NCI-H2227 (cell line): ENCODE results near the gene LNPK.
"Not testable (repeated sequence)": the region's sequence is repeated elsewhere in the genome, so short reads cannot be mapped to it uniquely, and the experiment has no call there.

ENCODE experiments used
- DNase-seq: peaks from one replicate; lab custom pipeline; 2025; ENCODE audit not compliant: unreplicated experiment; lab: John Stamatoyannopoulos, UW

LNPK gene

GRCh38 chr2:175913849-175914743 lies 88.0 kb downstream of the LNPK start:
- DNase-seq: not testable (repeated sequence)

DNA sequence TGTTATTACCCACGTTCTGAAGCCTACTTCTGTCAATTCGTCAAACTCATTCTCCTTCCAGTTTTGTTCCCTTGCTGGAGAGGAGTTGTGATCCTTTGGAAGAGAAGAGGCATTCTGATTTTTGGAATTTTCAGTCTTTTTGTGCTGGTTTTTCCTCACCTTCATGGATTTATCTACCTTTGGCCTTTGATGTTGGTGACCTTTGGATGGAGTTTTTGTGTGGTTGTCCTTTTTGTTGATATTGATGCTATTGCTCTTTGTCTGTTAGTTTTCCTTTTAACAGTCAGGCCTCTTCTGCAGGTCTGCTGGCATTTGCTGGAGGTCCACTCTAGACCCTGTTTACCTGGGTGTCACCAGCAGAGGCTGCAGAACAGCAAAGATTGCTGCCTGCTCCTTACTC lies 88.8 kb downstream of the LNPK start:
- DNase-seq: not testable (repeated sequence)

DNA sequence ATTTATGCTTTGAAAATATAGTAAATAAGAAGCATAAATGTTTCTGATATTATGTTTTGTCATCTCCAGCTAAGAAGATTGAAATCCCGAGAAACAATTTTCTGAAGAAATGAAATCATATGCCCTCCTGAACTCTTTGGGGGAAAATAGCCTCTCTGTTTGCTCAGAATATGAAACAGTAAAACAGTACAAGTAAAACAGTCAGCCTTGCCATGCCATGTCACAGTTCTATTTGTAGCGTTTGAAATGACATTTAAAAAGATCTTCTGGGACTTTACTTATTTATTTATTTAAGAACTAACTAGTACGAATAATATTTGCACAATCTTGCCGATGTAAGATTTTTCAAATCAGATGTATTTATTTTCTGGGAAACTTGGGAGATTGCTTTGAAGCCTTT lies 98.0 kb downstream of the LNPK start:
- no peak for DNase-seq

GRCh38 chr2:175903384-175903936 lies 98.6 kb downstream of the LNPK start:
- DNase-seq: no peak

- DNase-seq: not testable (repeated sequence)
Observed at GRCh38 chr2:175895957-175896356, 106.1 kb downstream of the LNPK start.

DNA sequence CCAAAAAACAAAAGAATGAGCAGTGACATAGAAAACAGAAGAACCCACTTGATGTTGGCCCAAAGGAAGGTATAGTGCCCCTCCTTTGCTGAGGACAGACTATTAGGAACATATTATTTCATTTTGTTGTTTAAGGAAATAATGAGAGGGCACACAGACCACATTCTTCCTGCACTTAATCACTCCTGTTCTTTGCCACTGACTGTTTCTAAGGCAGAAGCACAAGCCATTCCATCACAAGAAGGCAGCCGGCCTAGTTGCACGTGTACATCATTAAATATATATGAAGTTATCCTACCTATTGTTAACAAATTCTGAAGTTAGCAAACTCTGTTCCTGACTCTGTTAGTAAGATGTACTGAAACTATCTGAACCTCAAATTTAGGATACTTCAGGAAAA lies 110.0 kb downstream of the LNPK start:
- DNase-seq: no peak

DNA sequence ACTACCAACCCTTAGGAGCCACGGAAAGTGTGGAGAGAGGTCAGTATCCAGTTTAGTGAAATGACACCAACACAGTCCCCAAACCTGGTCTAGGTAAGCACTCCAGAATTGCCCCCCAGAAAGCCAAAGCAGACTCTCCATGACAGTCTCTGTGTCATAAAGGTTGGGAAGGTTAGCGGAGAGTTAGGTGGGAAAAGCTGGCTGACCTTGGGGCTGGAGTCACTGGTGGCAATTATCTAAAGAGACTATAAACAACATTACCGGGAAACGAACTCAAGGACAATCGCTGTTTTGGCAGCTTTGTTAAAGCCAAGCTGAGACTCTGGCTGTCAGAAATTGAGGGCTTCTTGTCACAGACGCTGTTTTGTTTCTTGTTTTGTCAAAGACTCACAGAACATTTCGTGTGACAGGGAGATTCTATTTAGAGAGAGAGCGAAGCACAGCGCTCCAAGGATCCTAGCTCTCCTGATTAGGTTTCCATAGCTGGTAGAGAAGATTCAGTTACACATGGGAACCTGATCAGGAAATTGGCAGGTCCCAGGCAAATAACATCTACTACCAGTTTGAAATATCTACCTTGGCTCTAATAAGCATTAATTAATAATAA lies 111.3 kb downstream of the LNPK start:
- peak; percentile 41 for DNase-seq

GRCh38 chr2:175889701-175890302 lies 112.3 kb downstream of the LNPK start:
- peak; percentile 90 for DNase-seq

GRCh38 chr2:175887776-175888175 lies 114.3 kb downstream of the LNPK start:
- no peak for DNase-seq

DNA sequence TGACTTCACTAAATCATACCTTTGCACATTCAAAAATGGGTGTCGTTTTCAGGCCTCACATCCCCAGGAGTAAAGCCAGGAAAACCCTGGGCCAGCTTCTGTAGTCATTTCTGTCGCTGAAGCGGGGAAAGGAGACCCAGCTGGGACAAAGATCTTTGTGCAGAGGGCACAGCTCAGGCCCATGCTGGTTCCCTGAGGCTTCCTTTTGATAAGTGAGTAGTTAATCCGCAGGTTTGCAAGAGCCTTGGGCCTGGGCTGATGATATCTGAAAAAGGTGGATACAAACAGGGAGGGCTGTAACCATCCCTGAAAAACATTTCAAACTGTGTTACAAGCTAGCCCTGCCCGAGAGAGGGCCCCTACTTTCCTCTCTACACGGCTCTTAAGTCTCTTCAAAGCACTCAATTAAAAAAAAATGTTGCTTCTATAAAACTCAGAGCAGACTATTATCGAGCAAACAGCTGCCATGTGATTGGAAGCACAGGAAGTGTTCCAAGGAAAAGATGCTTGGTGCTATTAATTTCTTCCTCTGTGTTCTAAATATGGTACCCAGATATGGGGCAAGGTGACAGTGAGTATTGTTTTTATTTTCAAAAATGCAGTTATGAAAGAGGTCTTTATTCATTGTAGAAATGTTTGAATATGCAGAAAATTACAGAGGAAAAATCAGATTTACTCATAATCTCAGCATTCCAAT lies 117.2 kb downstream of the LNPK start:
- DNase-seq: no peak

DNA sequence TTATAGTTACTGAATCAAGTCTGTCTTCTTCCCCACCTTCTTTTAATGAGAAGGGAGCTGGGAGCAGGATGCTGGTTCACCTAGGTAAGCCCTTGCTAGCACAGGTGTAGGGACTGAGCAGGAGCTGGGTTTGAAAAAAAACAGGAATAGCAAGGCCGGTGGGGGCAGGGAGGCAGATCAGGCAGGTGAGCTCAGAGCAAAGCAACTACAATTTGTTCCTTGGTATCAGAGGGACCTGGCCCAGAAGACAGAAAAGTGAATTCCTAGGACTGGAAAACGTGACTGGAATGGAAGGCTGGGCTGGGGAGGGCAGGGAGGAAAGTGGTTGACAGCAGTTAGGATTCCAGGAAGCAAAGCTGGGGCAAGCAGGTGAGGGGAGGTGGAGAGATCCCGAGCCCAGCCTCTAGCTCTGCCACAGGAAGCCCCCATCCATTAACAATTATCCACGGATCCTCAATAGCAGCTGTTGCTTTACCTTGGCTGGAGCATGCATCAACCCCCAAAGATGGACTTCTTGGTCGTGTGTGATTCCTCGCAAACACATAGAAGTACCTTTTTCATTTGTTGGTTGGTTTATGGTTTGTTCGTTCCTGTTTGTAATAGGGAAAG lies 118.4 kb downstream of the LNPK start:
- no peak for DNase-seq

DNA sequence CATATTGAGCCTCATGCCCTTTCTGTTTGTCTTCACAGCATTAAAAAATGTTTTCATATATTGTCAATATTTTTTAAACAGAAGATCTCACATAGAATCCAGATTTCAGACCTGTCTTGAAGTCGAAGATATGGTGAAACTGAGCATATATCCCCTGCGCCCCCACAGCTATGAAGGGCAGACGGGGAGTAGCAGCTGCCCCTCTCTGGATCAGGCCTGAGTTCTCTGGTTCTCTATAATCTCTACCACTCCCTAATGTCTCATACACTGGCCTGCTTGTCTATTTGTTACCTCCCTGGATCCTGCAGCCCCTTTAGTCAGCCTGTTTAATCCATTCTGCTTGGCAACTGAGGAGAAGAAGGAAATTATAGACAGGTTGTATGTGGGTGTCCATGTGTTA lies 122.4 kb downstream of the LNPK start:
- DNase-seq: no peak

DNA sequence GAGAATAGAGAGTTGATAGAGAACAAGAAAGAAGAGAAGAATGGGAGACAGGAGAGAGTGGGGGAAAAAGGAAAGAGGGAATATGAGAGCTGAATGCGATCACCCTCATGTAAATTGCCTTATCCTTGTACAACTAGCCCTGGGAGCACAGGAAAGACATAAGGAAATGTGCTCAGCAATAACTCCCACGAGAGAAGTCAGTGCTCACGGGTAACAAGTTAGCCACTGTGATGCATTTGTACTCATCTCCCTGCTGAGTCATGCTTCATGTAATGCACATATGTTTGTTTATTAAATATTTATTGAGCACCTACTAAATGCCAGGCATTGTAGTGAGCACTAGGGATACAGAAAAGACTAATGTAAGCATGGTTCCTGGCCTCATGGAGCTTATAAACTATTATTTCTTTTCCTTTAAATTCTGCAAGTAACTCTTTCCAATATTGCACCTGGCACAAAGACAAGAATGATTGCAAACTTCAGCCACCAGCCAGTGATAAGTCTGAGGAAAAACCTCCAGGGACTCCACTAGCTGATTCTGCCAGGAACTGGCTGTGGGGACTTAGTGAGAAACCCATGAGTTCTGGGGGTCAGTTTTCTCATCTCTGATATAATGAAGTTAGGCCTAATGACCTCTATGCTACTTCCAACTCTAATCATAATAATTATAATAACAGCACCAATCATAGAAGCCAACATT lies 124.1 kb downstream of the LNPK start:
- DNase-seq: no peak

- DNase-seq: no peak
Observed at GRCh38 chr2:175874291-175874690, 127.8 kb downstream of the LNPK start.
